Activated effector memory CD4-positive, alpha-beta T cell treated with Interleukin-2 at 50 U/mL for 16 hours (primary cell): ENCODE measurements around the gene CANT1.
A peak's percentile ranks its signal among the peaks of the same experiment; 100 is the strongest.
"Not testable (repeated sequence)": the region's sequence is repeated elsewhere in the genome, so short reads cannot be mapped to it uniquely, and the experiment has no call there.

Source experiments
- DNase-seq: peaks from one replicate; pipeline ENCODE4 v3.0.0-alpha.2; 2020

The CANT1 gene

GRCh38 chr17:78974635-78975591, 34.7 kb downstream of the CANT1 start:
- DNase-seq: no peak

GRCh38 chr17:78973792-78974520, 35.6 kb downstream of the CANT1 start:
- DNase-seq: no peak

- DNase-seq: no peak
Observed at GRCh38 chr17:78973196-78973595, 36.4 kb downstream of the CANT1 start.

GRCh38 chr17:78972507-78973105, 37.0 kb downstream of the CANT1 start:
- DNase-seq: no peak

GRCh38 chr17:78971756-78972506, 37.6 kb downstream of the CANT1 start:
- no peak for DNase-seq

- DNase-seq: peak; percentile 65
Observed at GRCh38 chr17:78970834-78971755, 38.5 kb downstream of the CANT1 start.

- DNase-seq: no peak
Observed at GRCh38 chr17:78969865-78970264, 39.7 kb downstream of the CANT1 start.

GRCh38 chr17:78967782-78968362, 41.7 kb downstream of the CANT1 start:
- no peak for DNase-seq

GRCh38 chr17:78966910-78967600, 42.5 kb downstream of the CANT1 start:
- no peak for DNase-seq

- DNase-seq: no peak
Observed at GRCh38 chr17:78966123-78966813, 43.3 kb downstream of the CANT1 start.

GRCh38 chr17:78965491-78965924, 44.1 kb downstream of the CANT1 start:
- no peak for DNase-seq

- DNase-seq: no peak
Observed at GRCh38 chr17:78963378-78963777, 46.2 kb downstream of the CANT1 start.

GRCh38 chr17:78962984-78963348, 46.6 kb downstream of the CANT1 start:
- DNase-seq: not testable (repeated sequence)

GRCh38 chr17:78962345-78962983, 47.1 kb downstream of the CANT1 start:
- no peak for DNase-seq

GRCh38 chr17:78961571-78961970, 48.0 kb downstream of the CANT1 start:
- DNase-seq: no peak

GRCh38 chr17:78960928-78961327, 48.6 kb downstream of the CANT1 start:
- no peak for DNase-seq

- DNase-seq: no peak
Observed at GRCh38 chr17:78959803-78960202, 49.8 kb downstream of the CANT1 start.

- DNase-seq: no peak
Observed at GRCh38 chr17:78958641-78959127, 50.9 kb downstream of the CANT1 start.

- DNase-seq: no peak
Observed at GRCh38 chr17:78957128-78957527, 52.4 kb downstream of the CANT1 start.
